H9 (cell line): Measurements from ENCODE around the gene MECR. TPM values are rescaled to one million over a fixed set of nuclear protein-coding genes. Genes with fewer than 3 reads are reported as not detected.
A peak's percentile ranks its signal among the peaks of the same experiment; 100 is the strongest.

Source experiments
- DNase-seq: peaks from one replicate; pipeline ENCODE4 v3.0.0-alpha.2; 2017
- H2AFZ ChIP-seq: one replicate; pipeline ENCODE4 v1.6.1; 2013; ENCODE audit warnings: mild to moderate bottlenecking, low read length, control low read depth, moderate library complexity
- H2AK5ac ChIP-seq: 2 replicates; pipeline ENCODE4 v1.6.1; 2013; ENCODE audit warnings: low read length, control low read depth, mixed read lengths; ENCODE audit not compliant: insufficient read length
- H2BK120ac ChIP-seq: one replicate; pipeline ENCODE4 v1.6.1; 2013; ENCODE audit warnings: low read depth, mild to moderate bottlenecking, low read length, control low read depth, inconsistent platforms; ENCODE audit not compliant: poor library complexity, severe bottlenecking
- H2BK12ac ChIP-seq: 2 replicates; pipeline ENCODE4 v1.6.1; 2013; ENCODE audit warnings: low read length, control low read depth, mixed read lengths, low read depth; ENCODE audit not compliant: insufficient read length
- H2BK15ac ChIP-seq: 2 replicates; pipeline ENCODE4 v1.6.1; 2013; ENCODE audit warnings: low read depth, low read length, control low read depth
- H2BK20ac ChIP-seq: one replicate; pipeline ENCODE4 v1.6.1; 2013; ENCODE audit warnings: low read depth, mild to moderate bottlenecking, low read length, control low read depth, inconsistent platforms; ENCODE audit not compliant: poor library complexity, severe bottlenecking
- H2BK5ac ChIP-seq: 2 replicates; pipeline ENCODE4 v1.6.1; 2013; ENCODE audit warnings: low read length, control low read depth, mixed read lengths; ENCODE audit not compliant: insufficient read length
- H3K14ac ChIP-seq: 2 replicates; pipeline ENCODE4 v1.6.1; 2013; ENCODE audit warnings: low read length, control low read depth; ENCODE audit not compliant: insufficient read depth
- H3K18ac ChIP-seq: 2 replicates; pipeline ENCODE4 v1.6.1; 2013; ENCODE audit warnings: low read depth, mild to moderate bottlenecking, mixed read lengths, low read length, control low read depth; ENCODE audit not compliant: insufficient read length
- H3K23ac ChIP-seq: 2 replicates; pipeline ENCODE4 v1.6.1; 2013; ENCODE audit warnings: low read length, control low read depth, mixed read lengths, low read depth; ENCODE audit not compliant: insufficient read length
- H3K23me2 ChIP-seq: 2 replicates; pipeline ENCODE4 v1.6.1; 2013; ENCODE audit warnings: low read depth, mild to moderate bottlenecking, mixed read lengths, low read length, control low read depth; ENCODE audit not compliant: insufficient read length, poor library complexity, severe bottlenecking
- H3K27ac ChIP-seq: 2 replicates; pipeline ENCODE4 v1.5.1; 2013; ENCODE audit warnings: low read length, control low read depth, mixed read lengths, low read depth; ENCODE audit not compliant: insufficient read length
- H3K27me3 ChIP-seq: 2 replicates; pipeline ENCODE4 v1.6.1; 2013; ENCODE audit warnings: low read length, control low read depth, inconsistent platforms; ENCODE audit not compliant: insufficient read depth
- H3K4ac ChIP-seq: 2 replicates; pipeline ENCODE4 v1.6.1; 2013; ENCODE audit warnings: low read depth, mild to moderate bottlenecking, control low read depth, inconsistent platforms, low read length, moderate library complexity
- H3K4me1 ChIP-seq: 2 replicates; pipeline ENCODE4 v1.6.1; 2013; ENCODE audit warnings: low read length, control low read depth, inconsistent platforms; ENCODE audit not compliant: insufficient read depth
- H3K4me2 ChIP-seq: 2 replicates; pipeline ENCODE4 v1.6.1; 2013; ENCODE audit warnings: low read length, control low read depth, mixed read lengths; ENCODE audit not compliant: insufficient read length, insufficient read depth
- H3K56ac ChIP-seq: 2 replicates; pipeline ENCODE4 v1.6.1; 2013; ENCODE audit warnings: low read depth, mild to moderate bottlenecking, mixed read lengths, low read length, control low read depth; ENCODE audit not compliant: insufficient read length
- H3K79me1 ChIP-seq: 2 replicates; pipeline ENCODE4 v1.6.1; 2013; ENCODE audit warnings: low read depth, mild to moderate bottlenecking, moderate library complexity, low read length, control low read depth, inconsistent platforms; ENCODE audit not compliant: insufficient read depth, poor library complexity, severe bottlenecking
- H3K79me2 ChIP-seq: 2 replicates; pipeline ENCODE4 v1.6.1; 2013; ENCODE audit warnings: low read length, control low read depth, inconsistent platforms; ENCODE audit not compliant: insufficient read depth
- H3K9ac ChIP-seq: 2 replicates; pipeline ENCODE4 v1.6.1; 2013; ENCODE audit warnings: low read length, control low read depth, mixed read lengths; ENCODE audit not compliant: insufficient read length; ENCODE audit errors: extremely low read depth
- H3K9me3 ChIP-seq: one replicate; pipeline ENCODE4 v1.6.1; 2013; ENCODE audit warnings: low read depth, low read length, inconsistent platforms; ENCODE audit not compliant: control insufficient read depth
- H3T11ph ChIP-seq: one replicate; pipeline ENCODE4 v1.6.1; 2013; ENCODE audit warnings: mild to moderate bottlenecking, low read length, control low read depth, inconsistent platforms
- H4K20me1 ChIP-seq: one replicate; pipeline ENCODE4 v1.6.1; 2013; ENCODE audit not compliant: control insufficient read depth, insufficient read length, insufficient read depth
- H4K5ac ChIP-seq: 2 replicates; pipeline ENCODE4 v1.6.1; 2013; ENCODE audit warnings: low read depth, mild to moderate bottlenecking, mixed read lengths, low read length, control low read depth; ENCODE audit not compliant: insufficient read length
- H4K8ac ChIP-seq: replicated peaks from 2 replicates; pipeline ENCODE4 v1.6.1; 2013; ENCODE audit warnings: low read length, control low read depth, mixed read lengths, low read depth; ENCODE audit not compliant: insufficient read length
- H4K91ac ChIP-seq: 2 replicates; pipeline ENCODE4 v1.6.1; 2013; ENCODE audit warnings: low read depth, mild to moderate bottlenecking, moderate library complexity, mixed read lengths, low read length, control low read depth; ENCODE audit not compliant: insufficient read length
- H3K27ac Mint-ChIP-seq, 3 experiments: 2 replicates in 2 of 3; 3 replicates in 1 of 3; pipeline ENCODE4 v1.8.0; 2020 to 2021; ENCODE audit warnings: mixed read lengths in 3 of 3, mild to moderate bottlenecking in 1 of 3, moderate library complexity in 1 of 3
- H3K27me3 Mint-ChIP-seq: 2 replicates; pipeline ENCODE4 v1.8.0; 2021; ENCODE audit warnings: low read depth, mild to moderate bottlenecking, moderate library complexity, mixed read lengths
- H3K36me3 Mint-ChIP-seq, 3 experiments: 2 replicates in 2 of 3; 3 replicates in 1 of 3; pipeline ENCODE4 v1.8.0; 2020 to 2021; ENCODE audit warnings: low read depth in 3 of 3, mixed read lengths in 3 of 3; ENCODE audit not compliant: insufficient read depth in 1 of 3
- H3K4me1 Mint-ChIP-seq, 2 experiments: 2 replicates each; pipeline ENCODE4 v1.8.0; 2020; ENCODE audit warnings: mixed read lengths in 2 of 2
- H3K4me3 Mint-ChIP-seq, 2 experiments: 2 replicates in 1 of 2; 3 replicates in 1 of 2; pipeline ENCODE4 v1.8.0; 2020 to 2021; ENCODE audit warnings: mild to moderate bottlenecking in 2 of 2, mixed read lengths in 2 of 2, moderate library complexity in 1 of 2
- H3K9me3 Mint-ChIP-seq, 2 experiments: 2 replicates in 1 of 2; 3 replicates in 1 of 2; pipeline ENCODE4 v1.8.0; 2020; ENCODE audit warnings: mild to moderate bottlenecking in 2 of 2, mixed read lengths in 2 of 2, moderate library complexity in 1 of 2
- WGBS: extraction: QIAGEN DNeasy Blood & Tissue Kit; methylation state at CpG from one replicate; pipeline ENCODE4 v1.1.7; 2013; ENCODE audit warnings: missing lambda C conversion rate, low lambda C conversion rate, mixed read lengths; ENCODE audit not compliant: insufficient read length; ENCODE audit errors: extremely low coverage; 5-methylcytosine and 5-hydroxymethylcytosine counted together
- total RNA-seq: library from RNA; stranded (reverse); gene quantifications from 2 replicates; pipeline ENCODE4 v1.2.1, GENCODE V29; 2021
- TF ChIP-seq, protein P1 (sequence below): fragments of 200-600 bp; sonication (generic); conservative IDR thresholded peaks from 3 replicates; pipeline ENCODE4 v1.8.0; 2021; ENCODE audit warnings: antibody characterized with exemption, mild to moderate bottlenecking

MECR gene
- total RNA-seq, 1 experiment from 2014 or later = 30.9 TPM

- no peak overlapping the region for H3K23ac ChIP-seq
- DNase-seq = peak; percentile 57
- H3K9ac ChIP-seq = no peak overlapping the region
- H3K9me3 ChIP-seq = no peaks in the 10 kb centered on the region
- H3K4me1 ChIP-seq = peaks cover 11% of the 10 kb centered on the region; the same call in 1 of the 2 replicates
- H2BK12ac ChIP-seq = no peak overlapping the region
- Mint-ChIP-seq H3K27me3 (peaks cover 45% of the 10 kb centered on the region), H3K27ac (no peak overlapping the region), H3K36me3 (peaks cover 0 to 5% (median 0%) of the 10 kb centered on the region in 3 experiments; a peak in 2 of 7 replicates), H3K9me3 (peaks cover 3 to 6% of the 10 kb centered on the region in 2 experiments; a peak in 4 of 5 replicates), H3K4me3 (peak overlapping the region; percentile 77 to 78), H3K4me1 (peaks cover 35 to 39% of the 10 kb centered on the region in 2 experiments)
- H3K4me2 ChIP-seq = no peak overlapping the region
- H3K23me2 ChIP-seq = peaks cover 14% of the 10 kb centered on the region
- H4K20me1 ChIP-seq = no peaks in the 10 kb centered on the region
- H3K27ac ChIP-seq = no peak overlapping the region
- no peak overlapping the region for H3K14ac ChIP-seq
- no peak overlapping the region for H3T11ph ChIP-seq
- no peak overlapping the region for H2BK15ac ChIP-seq
- H4K5ac ChIP-seq = no peak overlapping the region
- H4K91ac ChIP-seq = no peak overlapping the region
- no peak overlapping the region for H3K56ac ChIP-seq
- no peak overlapping the region for H4K8ac ChIP-seq
- peaks cover 15% of the 10 kb centered on the region; the same call in 1 of the 2 replicates for H3K27me3 ChIP-seq
- no peak overlapping the region for H2BK20ac ChIP-seq
- TF ChIP-seq, protein P1, sequence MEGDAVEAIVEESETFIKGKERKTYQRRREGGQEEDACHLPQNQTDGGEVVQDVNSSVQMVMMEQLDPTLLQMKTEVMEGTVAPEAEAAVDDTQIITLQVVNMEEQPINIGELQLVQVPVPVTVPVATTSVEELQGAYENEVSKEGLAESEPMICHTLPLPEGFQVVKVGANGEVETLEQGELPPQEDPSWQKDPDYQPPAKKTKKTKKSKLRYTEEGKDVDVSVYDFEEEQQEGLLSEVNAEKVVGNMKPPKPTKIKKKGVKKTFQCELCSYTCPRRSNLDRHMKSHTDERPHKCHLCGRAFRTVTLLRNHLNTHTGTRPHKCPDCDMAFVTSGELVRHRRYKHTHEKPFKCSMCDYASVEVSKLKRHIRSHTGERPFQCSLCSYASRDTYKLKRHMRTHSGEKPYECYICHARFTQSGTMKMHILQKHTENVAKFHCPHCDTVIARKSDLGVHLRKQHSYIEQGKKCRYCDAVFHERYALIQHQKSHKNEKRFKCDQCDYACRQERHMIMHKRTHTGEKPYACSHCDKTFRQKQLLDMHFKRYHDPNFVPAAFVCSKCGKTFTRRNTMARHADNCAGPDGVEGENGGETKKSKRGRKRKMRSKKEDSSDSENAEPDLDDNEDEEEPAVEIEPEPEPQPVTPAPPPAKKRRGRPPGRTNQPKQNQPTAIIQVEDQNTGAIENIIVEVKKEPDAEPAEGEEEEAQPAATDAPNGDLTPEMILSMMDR = no peak
- H2AK5ac ChIP-seq = no peak overlapping the region
- H3K4ac ChIP-seq = no peak overlapping the region
- no peaks in the 10 kb centered on the region for H3K79me1 ChIP-seq
- no peak overlapping the region for H3K18ac ChIP-seq
- no peak overlapping the region for H2BK5ac ChIP-seq
- H2BK120ac ChIP-seq = no peak overlapping the region
- H3K79me2 ChIP-seq = no peaks in the 10 kb centered on the region
- no peak overlapping the region for H2AFZ ChIP-seq
- no CpG with 5 or more reads among the region's 7 CpGs for WGBS
These were observed 8.4 kb upstream of the MECR start for GRCh38 chr1:29239142-29239541.
